AG09319 (cell line): ENCODE data around the gene ULBP1.
"Not testable (repeated sequence)": the region's sequence is repeated elsewhere in the genome, so short reads cannot be mapped to it uniquely, and the experiment has no call there.

Source experiments
- DNase-seq: peaks from one replicate; pipeline ENCODE4 v3.0.0-alpha.2; 2010; ENCODE audit warnings: low read depth; ENCODE audit errors: extremely low read depth
- TF ChIP-seq, protein P1 (sequence below): IDR thresholded peaks from 2 replicates; pipeline ENCODE4 v1.5.1; 2011; ENCODE audit warnings: low read depth, mild to moderate bottlenecking, inconsistent platforms, low read length, moderate library complexity

Gene ULBP1, protein sequence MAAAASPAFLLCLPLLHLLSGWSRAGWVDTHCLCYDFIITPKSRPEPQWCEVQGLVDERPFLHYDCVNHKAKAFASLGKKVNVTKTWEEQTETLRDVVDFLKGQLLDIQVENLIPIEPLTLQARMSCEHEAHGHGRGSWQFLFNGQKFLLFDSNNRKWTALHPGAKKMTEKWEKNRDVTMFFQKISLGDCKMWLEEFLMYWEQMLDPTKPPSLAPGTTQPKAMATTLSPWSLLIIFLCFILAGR

DNA sequence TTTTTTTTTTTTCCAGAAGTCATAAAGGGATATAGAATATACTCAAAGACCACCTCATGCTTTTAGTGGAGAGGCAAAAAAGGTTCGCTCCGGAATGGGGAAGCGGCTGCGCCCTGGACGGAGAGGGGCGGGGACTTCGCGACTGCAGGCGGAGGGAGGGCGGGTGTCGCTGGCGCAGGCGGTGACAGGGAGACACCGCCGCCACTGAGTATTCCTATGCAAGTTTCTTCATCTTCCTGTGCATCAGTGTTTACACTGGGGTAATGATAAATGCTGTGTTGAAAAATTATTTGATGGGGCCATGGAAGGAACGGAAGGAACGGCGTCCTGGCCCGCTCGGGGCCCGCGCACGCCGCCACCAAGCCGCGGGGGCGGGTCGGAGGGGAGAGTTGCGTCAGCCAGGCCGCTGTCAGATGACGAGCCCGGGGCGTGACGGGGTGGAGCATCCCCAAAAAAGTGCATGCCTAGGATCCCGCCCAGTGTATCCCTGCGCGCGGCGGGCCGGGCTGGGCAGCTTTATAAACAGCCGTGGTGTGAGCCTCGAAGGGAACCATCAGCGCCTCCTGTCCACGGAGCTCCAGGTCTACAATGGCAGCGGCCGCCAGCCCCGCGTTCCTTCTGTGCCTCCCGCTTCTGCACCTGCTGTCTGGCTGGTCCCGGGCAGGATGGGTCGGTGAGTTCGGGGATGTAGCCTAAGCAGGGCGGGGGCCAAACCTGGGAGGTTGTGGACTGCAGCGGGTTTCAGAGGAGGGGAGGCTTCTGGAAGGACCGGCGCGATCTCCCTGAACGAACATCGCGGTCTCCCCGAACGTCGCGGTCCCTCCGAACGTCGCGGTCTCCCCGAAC, at the start of gene ULBP1:
Gene ULBP1 (plus strand): TSS at position 482 of the 846 bp plus-strand sequence. CDS start 107 bp downstream, at position 589.
- DNase-seq, result peak; percentile 63
- TF ChIP-seq, protein P1, sequence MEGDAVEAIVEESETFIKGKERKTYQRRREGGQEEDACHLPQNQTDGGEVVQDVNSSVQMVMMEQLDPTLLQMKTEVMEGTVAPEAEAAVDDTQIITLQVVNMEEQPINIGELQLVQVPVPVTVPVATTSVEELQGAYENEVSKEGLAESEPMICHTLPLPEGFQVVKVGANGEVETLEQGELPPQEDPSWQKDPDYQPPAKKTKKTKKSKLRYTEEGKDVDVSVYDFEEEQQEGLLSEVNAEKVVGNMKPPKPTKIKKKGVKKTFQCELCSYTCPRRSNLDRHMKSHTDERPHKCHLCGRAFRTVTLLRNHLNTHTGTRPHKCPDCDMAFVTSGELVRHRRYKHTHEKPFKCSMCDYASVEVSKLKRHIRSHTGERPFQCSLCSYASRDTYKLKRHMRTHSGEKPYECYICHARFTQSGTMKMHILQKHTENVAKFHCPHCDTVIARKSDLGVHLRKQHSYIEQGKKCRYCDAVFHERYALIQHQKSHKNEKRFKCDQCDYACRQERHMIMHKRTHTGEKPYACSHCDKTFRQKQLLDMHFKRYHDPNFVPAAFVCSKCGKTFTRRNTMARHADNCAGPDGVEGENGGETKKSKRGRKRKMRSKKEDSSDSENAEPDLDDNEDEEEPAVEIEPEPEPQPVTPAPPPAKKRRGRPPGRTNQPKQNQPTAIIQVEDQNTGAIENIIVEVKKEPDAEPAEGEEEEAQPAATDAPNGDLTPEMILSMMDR, result peak; percentile 17

DNA sequence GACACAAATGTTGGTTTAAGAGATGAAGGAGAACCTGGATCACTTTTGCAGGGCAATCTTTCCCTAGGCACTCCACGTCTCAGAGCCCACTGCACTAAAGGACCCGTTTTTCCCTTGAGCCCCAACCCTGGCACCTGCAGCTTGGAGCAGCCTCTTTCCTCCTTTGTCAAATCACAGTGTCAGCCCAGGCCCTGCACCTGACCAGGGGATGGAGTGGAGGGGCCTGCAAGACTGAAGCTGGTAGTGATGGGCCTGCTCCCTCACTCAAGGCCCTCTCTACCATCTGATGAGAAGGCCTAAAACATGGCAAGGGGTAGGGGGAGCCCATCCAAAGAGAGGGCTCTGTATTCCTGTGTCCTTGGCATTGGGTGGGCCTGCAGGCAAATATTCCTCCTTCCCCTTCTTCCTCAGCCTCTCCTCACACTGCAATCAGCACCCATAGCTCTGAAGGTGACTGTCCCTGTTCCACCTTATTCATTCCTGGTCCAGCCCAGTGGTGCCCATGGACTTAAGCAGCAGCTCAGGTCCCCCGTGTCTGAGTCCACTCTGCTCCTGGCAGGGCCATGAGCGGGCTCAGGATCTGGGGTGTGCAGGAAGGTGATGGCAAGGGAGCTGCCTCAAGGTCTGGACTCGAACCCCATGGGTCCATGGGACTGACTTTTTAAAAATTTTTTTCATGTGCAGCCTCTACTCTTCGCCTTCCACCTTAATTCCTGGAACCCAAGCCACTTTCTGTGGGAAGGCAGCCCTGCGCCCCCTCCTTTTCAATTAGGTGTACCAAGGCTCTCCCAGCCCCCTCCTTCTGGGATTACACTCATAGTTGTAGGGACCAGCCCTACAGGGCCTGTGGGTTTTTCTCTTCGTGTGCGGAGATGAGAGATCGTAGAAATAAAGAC, 47.5 kb upstream of the ULBP1 start:
- DNase-seq, result no peak
- TF ChIP-seq, protein P1, result no peak

DNA sequence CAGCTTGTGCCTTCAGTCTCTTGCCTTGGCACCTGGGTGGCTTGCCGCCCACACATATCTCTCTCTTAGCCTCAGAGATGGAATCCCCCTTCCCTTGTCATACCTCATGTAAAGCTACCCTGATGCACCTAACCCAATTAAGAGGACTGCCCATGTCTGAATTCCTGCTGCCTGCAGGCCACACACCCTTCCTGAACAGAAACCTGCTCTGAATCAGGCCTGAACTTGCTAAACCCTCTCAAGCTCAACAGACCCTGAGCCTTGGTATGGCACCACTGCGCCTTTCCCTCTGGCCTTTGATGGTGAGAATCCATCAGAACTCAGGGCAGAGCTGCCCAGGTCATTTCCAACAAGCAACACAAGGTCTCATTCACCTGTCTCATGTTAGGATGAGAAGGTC, 46.1 kb upstream of the ULBP1 start:
- TF ChIP-seq, protein P1, result no peak
- no peak for DNase-seq

DNA sequence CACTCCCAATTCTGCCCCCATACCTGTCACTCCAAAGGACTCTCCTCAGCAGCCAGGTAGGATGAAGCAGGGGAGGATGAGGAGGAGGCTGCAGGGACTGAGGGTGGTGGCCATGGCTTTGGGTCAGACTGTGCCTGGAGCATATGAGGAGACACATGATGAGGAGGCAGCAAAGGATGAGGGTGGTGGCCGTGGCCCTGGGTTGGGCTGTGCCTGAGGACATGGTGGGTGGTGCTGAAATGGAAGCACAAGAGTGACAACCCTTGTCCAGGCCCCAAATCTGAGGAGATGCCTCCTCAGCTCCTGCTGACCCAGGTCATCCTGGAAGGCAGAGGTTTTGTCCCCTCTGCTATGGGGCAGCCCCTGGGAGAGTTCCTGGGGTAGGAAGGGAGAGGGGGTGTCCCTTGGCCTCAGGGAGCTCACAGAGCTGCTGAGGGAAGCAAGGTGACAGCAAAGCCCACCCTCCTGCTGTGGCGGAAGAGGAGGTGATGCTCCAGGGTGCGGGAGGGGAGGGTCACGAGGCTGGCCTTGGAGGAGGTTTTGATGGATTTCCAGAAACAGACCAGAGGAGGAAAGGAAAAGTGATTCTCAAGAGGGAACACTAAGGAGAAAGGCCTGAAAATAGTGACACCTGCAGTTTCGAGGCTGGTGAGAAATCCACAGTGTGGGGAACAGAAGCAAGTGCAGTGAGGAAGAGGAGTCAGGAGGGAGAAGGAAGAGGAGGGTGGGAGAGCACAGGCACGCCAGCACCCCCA, 45.4 kb upstream of the ULBP1 start:
- no peak for DNase-seq
- TF ChIP-seq, protein P1, result no peak

DNA sequence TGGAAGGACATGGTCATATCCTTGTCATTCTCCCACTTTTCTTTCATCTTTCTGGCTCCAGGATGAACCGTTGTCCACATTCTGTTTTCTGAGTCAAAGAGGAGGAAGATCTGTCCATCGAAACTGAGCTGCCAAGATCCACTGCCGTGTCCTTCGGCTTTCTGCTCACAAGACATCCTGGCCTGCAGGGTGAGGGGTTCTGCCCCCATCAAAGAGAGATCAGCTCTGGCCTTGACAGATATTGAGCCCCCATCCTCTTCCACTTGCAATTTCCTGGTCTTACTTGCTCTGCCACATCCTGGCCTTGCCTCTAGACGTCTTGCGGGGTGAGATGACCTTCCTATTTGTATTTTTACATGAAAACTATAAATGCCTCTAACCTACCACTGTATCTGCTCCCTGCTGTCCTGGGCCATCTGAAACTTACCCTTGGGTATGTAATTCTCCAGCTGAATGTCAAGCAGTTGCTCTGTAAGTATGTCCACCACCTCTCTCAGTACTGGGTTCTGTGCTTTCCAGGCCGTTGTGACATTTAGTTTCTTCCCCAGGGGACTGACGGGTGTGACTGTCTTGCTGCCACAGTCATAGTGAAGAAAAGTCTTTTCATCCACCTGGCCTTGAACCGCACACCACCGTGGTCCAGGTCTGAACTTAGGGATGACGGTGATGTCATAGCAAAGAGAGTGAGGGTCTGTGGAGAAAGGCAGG, 44.5 kb upstream of the ULBP1 start:
- DNase-seq, result not testable (repeated sequence)

DNA sequence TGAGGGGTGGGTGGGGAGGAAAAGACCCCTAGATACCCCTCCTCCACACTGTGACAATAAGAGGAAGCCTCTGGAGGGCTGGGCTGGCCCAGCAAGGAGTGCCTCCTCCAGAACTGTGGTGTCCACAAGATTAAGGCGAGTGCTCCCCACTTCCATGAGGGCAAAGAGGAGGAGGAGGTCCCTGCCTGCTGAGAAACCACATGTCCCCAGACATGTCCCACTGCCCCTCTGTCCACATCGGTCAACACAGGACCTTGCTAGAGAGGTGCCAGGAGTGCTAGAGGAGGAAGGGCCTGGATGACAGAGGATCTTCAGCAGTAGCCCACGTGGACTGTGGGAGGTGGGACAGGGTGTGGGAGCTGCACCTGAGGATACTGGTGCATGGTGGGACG, 43.9 kb upstream of the ULBP1 start:
- no peak for DNase-seq
- TF ChIP-seq, protein P1, result no peak
